ENCODE data around the gene ATP2B3.

- TF ChIP-seq POLR2AphosphoS5 (IDR thresholded peaks at IDR 0.05) (no peak), CTCF (IDR thresholded peaks at IDR 0.05) (no peak), POLR2A (IDR thresholded peaks at IDR 0.05) (no peak), EP300 (IDR thresholded peaks at IDR 0.05) (no peak)
Observed at GRCh38 chrX:153491918-153492317, 25.5 kb upstream of the ATP2B3 start.

Data from upper lobe of left lung (tissue), 4 donors.